Activated naive CD4-positive, alpha-beta T cell treated with anti-CD3 and anti-CD28 coated beads, Interleukin-2, amount 50 U/mL, for 24 hours (primary cell): ENCODE data around the gene CILP2.
A peak's percentile ranks its signal among the peaks of the same experiment; 100 is the strongest.

ENCODE experiments used
- H3K27ac Mint-ChIP-seq: one replicate; pipeline ENCODE4 v1.8.0; 2021; ENCODE audit warnings: mild to moderate bottlenecking, mixed read lengths
- H3K27me3 Mint-ChIP-seq: one replicate; pipeline ENCODE4 v1.8.0; 2021; ENCODE audit warnings: mixed read lengths
- H3K36me3 Mint-ChIP-seq: one replicate; pipeline ENCODE4 v1.8.0; 2021; ENCODE audit warnings: mixed read lengths
- H3K4me1 Mint-ChIP-seq: one replicate; pipeline ENCODE4 v1.8.0; 2021; ENCODE audit warnings: mixed read lengths
- H3K4me3 Mint-ChIP-seq: one replicate; pipeline ENCODE4 v1.8.0; 2021; ENCODE audit warnings: mild to moderate bottlenecking, mixed read lengths
- H3K9me3 Mint-ChIP-seq: one replicate; pipeline ENCODE4 v1.8.0; 2021; ENCODE audit warnings: mixed read lengths

The CILP2 gene

DNA sequence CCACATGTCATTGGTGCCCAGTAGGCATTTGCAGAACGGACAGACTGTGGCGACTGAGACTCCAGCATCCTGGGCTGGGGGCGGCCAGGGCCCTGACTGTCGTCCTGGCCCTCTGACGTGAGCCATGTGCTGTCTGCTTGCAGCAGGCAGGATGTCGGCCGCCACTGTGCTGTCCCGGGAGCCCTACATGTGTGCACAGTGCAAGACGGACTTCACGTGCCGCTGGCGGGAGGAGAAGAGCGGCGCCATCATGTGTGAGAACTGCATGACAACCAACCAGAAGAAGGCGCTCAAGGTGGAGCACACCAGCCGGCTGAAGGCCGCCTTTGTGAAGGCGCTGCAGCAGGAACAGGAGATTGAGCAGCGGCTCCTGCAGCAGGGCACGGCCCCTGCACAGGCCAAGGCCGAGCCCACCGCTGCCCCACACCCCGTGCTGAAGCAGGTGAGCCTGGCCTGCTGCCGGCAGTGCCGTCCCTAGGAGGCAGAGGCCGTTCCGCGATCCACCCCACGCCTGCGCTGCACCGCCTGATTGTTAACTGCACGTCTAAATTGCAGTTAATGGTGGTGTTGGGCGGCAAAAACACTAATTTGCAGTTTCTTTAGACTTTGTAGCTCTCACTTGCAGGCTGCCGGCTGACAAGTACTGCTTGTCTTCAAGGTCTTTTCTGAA lies 37.0 kb upstream of the CILP2 start:
- no peaks in the 10 kb centered on the region for H3K9me3 Mint-ChIP-seq
- H3K27me3 Mint-ChIP-seq = no peaks in the 10 kb centered on the region
- H3K4me1 Mint-ChIP-seq = no peaks in the 10 kb centered on the region
- no peak overlapping the region for H3K4me3 Mint-ChIP-seq
- no peak overlapping the region for H3K27ac Mint-ChIP-seq
- peaks cover 2% of the 10 kb centered on the region for H3K36me3 Mint-ChIP-seq

DNA sequence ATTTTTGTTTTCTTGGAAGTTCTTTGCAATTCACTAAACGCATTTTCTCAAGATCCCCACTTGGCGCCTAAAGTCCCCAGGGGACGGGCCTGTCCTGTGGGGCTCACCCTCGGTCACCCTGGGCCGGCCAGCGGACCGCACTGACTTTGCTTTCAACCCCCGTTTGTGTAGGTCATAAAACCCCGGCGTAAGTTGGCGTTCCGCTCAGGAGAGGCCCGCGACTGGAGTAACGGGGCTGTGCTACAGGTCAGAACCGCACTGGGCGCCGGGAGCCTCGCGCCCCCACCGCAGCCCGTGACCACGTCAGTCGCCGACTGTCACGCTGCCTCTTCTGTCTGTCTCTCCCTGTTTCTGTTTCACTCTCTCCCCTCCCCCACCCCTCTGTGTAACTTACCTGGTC lies 36.3 kb upstream of the CILP2 start:
- Mint-ChIP-seq H3K9me3 (no peaks in the 10 kb centered on the region), H3K27ac (no peak overlapping the region), H3K4me3 (no peak overlapping the region), H3K4me1 (no peaks in the 10 kb centered on the region), H3K27me3 (no peaks in the 10 kb centered on the region), H3K36me3 (peaks cover 6% of the 10 kb centered on the region)

DNA sequence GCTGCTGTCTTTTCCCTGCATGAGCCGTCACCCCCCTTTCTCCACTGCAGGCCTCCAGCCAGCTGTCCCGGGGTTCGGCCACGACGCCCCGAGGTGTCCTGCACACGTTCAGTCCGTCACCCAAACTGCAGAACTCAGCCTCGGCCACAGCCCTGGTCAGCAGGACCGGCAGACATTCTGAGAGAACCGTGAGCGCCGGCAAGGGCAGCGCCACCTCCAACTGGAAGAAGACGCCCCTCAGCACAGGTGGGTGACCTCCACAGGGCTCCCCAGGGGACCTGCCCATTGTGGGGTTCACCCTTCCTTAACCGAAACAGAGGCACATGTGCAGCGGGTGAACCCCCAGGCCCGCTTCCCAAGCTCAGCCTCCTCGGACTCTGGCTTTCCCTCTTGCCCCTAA lies 35.8 kb upstream of the CILP2 start:
- no peaks in the 10 kb centered on the region for H3K27me3 Mint-ChIP-seq
- no peaks in the 10 kb centered on the region for H3K4me1 Mint-ChIP-seq
- H3K27ac Mint-ChIP-seq = no peak overlapping the region
- peaks cover 6% of the 10 kb centered on the region for H3K36me3 Mint-ChIP-seq
- H3K4me3 Mint-ChIP-seq = no peak overlapping the region
- H3K9me3 Mint-ChIP-seq = no peaks in the 10 kb centered on the region

DNA sequence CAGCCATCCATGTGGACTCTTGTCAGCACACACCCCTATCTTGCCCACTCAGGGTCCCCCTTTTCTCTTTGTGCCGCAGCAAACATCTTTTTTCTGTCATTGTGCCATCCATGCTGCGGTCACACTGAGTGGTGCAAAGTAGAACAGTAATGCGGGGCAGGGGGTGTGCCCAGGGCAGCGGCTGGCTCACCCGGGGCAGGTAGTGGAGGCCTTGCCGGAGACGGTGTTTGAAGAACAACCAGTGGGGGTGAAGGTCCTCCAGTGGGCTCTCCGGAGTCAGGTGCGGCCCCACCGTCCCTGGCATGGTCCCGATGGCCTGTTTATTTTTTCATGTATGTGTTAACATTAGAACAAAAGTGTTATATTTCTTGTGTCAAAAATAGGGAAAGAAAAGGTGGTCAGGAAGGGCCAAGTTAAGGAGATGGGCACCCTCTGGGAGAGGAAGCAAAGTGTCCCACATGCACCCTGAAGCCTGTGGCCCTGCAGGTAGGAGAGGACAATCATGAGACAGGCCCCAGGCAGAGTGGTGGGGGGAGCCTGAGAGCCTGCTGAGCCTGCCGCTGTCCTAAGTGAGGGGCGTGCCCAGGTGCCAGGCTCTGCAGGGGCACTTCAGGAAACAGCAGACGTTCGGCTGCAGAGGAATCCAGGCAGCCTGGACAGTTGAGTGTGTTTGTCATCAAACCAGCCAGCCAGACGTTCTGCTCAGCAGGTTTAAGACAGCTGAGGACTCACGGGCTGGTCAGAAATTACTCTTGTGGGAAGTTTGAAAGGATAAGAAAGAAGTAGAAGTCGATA lies 35.1 kb upstream of the CILP2 start:
- H3K27ac Mint-ChIP-seq = no peak overlapping the region
- H3K4me3 Mint-ChIP-seq = no peak overlapping the region
- no peaks in the 10 kb centered on the region for H3K27me3 Mint-ChIP-seq
- no peaks in the 10 kb centered on the region for H3K4me1 Mint-ChIP-seq
- peaks cover 6% of the 10 kb centered on the region for H3K36me3 Mint-ChIP-seq
- no peaks in the 10 kb centered on the region for H3K9me3 Mint-ChIP-seq

DNA sequence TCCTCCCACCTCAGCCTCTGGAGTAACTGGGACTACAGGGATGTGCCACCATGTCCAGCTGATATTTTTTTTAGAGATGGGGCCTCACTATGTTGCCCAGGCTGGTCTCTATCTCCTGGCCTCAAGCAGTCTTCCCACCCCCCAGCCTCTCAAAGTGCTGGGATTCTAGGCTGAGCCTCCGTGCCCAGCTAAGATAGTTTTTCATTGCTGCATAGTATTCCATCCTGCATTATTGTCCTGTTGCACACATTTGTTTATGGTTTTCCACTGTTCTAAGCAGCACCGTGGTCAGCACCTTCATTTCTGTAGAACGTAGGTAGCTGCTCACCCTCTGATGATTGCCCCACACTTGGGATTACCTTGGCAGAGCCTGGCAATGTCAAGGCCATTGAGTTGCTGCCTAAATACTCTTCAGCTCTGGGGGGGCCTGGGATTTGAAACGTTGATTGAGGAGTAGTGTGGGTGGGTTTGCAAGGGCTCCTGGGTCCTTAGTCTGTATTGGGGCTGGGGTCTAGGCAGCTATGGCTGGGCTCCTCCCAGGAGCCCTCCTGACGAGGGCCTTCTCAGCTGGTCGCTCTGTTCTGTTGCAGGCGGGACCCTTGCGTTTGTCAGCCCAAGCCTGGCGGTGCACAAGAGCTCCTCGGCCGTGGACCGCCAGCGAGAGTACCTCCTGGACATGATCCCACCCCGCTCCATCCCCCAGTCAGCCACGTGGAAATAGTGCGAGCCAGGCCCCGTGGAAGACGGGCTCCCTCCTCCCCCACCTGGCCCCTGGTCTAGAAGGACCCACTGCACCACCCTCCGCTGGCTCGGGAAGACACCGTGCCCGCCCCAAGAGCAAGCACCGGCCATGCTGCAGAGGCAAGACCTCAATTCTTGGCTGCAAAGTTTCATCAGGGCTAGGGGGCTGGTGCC lies 33.1 kb upstream of the CILP2 start:
- H3K27me3 Mint-ChIP-seq = no peaks in the 10 kb centered on the region
- peaks cover 6% of the 10 kb centered on the region for H3K36me3 Mint-ChIP-seq
- H3K4me1 Mint-ChIP-seq = no peaks in the 10 kb centered on the region
- no peak overlapping the region for H3K4me3 Mint-ChIP-seq
- no peak overlapping the region for H3K27ac Mint-ChIP-seq
- H3K9me3 Mint-ChIP-seq = no peaks in the 10 kb centered on the region

DNA sequence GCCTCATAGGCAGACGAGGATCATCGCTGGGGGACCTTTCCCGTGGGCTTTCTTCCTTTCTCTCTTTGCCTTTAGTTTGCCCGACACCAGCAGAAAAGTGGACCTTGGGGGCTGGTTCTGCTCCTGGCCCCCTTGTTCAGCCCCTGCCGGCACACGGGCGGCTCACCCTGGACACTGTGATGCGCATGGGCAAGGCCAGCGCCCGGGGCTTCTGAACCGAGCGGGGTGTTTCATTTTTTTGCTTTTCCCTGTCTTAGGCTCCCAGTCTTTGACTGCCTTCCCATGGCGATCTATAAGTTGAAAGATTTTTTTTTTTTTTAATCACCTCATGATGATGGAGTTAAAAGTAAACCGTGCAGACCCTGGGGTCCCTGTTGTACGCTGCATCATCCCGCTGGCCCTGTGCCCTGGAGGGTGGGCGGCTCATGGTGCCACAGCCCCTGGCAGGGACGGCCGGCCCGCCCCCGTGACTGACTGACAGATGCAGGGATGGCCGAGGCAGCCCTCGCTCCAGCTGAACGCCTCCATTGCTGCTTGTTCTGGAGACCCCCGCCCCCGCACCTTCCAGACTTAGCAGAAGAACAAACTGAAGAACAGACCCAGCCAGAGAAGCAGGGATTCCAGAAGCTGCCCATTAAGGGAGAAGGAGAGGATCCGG lies 32.3 kb upstream of the CILP2 start:
- Mint-ChIP-seq H3K27me3 (no peaks in the 10 kb centered on the region), H3K4me1 (no peaks in the 10 kb centered on the region), H3K9me3 (no peaks in the 10 kb centered on the region), H3K4me3 (no peak overlapping the region), H3K27ac (no peak overlapping the region), H3K36me3 (peaks cover 6% of the 10 kb centered on the region)

DNA sequence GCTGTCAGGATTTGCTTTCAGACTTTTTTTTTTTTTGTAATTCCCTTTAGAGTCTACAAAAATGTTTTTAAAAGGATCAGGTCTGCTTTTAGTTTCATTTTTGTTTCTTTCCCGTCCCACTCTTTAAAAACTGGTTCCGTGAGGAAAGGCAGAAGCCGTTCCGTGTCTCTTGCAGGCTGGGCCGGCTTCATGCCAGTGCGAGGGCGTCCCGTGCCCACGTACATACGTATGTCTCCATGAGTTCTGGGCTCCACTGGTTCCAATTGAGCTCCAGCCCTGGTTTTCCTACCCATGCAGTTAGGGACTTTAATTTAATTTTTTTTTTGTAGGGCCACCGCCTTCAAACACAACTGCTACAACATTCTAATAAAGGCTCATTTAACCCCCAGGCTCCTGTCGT lies 31.5 kb upstream of the CILP2 start:
- H3K36me3 Mint-ChIP-seq = peaks cover 6% of the 10 kb centered on the region
- no peaks in the 10 kb centered on the region for H3K9me3 Mint-ChIP-seq
- no peak overlapping the region for H3K27ac Mint-ChIP-seq
- no peaks in the 10 kb centered on the region for H3K4me1 Mint-ChIP-seq
- no peaks in the 10 kb centered on the region for H3K27me3 Mint-ChIP-seq
- no peak overlapping the region for H3K4me3 Mint-ChIP-seq

DNA sequence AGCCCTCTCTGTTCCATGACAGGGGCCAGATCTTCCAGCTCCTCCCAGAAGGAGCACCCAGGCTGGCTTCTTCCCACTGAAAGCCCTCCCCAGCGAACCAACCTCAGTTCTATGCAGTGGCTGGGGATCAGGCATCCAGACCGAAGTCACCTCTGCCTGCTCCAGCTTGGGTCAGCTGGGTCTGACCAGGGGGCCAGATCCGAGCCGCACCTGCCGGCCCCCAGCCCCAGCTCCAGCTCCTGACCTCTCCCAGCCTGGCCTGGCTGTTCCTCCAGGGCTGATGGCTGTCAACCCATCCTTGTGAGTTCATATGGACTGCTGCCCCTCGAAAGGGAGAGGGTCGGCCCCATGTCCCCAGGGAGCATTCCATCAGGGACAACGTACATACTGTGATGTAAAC lies 30.7 kb upstream of the CILP2 start:
- H3K9me3 Mint-ChIP-seq = no peaks in the 10 kb centered on the region
- H3K4me1 Mint-ChIP-seq = no peaks in the 10 kb centered on the region
- H3K27ac Mint-ChIP-seq = no peak overlapping the region
- H3K36me3 Mint-ChIP-seq = peaks cover 5% of the 10 kb centered on the region
- no peaks in the 10 kb centered on the region for H3K27me3 Mint-ChIP-seq
- no peak overlapping the region for H3K4me3 Mint-ChIP-seq

DNA sequence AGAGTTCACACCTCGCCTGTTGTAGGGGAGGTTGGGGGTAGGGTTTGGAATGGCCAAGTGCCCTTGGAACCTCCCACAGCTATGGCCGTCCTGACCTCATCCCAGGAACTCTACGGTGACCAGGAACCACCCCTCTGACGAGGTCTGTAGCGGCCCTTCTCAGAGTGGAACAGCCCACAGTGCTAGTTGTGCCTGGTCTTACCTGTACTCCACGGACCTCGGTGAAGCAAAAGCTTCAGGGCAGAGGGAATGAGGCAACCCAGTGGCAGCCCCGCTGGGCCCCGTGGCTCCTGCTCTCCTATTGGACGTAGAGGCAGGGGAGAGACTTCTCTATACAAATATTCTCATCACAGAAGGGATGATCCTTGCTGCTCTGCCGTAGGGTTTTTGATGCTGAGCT lies 29.8 kb upstream of the CILP2 start:
- Mint-ChIP-seq H3K36me3 (peaks cover 5% of the 10 kb centered on the region), H3K9me3 (no peaks in the 10 kb centered on the region), H3K4me3 (no peak overlapping the region), H3K27ac (no peak overlapping the region), H3K27me3 (no peaks in the 10 kb centered on the region), H3K4me1 (no peaks in the 10 kb centered on the region)

DNA sequence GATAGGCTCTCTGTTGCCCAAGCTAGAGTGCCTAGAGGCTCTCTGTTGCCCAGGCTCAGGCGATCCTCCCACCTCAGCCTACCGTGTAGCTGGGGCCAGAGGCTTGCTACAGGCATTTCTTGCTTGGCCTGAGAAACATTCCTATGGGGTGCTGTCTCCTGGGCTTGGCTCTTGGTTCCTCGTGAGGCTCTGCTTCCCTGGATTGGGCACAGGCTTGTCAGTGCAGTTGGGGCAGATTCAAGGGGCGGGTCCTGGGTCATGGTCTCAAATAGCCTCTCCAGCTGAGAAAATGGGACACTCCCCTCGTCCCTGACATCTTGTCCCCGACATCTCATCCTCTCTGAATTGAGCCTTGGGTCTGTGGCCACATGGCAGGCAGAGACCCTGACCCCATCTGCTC lies 27.6 kb upstream of the CILP2 start:
- Mint-ChIP-seq H3K4me3 (no peak overlapping the region), H3K27ac (peak overlapping the region; percentile 70), H3K9me3 (no peaks in the 10 kb centered on the region), H3K36me3 (peaks cover 5% of the 10 kb centered on the region), H3K27me3 (no peaks in the 10 kb centered on the region), H3K4me1 (no peaks in the 10 kb centered on the region)

DNA sequence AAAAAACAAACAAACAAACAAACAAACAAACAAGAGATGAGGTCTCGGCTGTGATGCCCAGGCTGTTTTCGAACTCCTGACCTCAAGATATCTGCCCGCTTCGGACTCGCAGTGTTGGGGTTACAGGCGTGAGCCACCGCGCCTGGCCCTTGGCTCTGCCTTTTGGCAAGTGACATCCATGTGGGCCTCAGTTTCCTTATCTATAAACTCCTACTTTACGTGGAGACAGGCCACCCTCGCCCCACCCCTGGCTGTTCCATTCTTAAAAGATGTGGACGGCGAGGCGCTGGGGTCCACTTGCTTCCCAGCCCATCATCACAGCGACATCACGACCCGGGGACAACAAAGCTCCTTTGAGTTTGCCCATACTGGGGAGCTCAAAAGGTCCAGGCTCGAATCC lies 24.4 kb upstream of the CILP2 start:
- Mint-ChIP-seq H3K36me3 (no peaks in the 10 kb centered on the region), H3K27me3 (no peaks in the 10 kb centered on the region), H3K4me3 (no peak overlapping the region), H3K9me3 (no peaks in the 10 kb centered on the region), H3K4me1 (peaks cover 11% of the 10 kb centered on the region), H3K27ac (no peak overlapping the region)

DNA sequence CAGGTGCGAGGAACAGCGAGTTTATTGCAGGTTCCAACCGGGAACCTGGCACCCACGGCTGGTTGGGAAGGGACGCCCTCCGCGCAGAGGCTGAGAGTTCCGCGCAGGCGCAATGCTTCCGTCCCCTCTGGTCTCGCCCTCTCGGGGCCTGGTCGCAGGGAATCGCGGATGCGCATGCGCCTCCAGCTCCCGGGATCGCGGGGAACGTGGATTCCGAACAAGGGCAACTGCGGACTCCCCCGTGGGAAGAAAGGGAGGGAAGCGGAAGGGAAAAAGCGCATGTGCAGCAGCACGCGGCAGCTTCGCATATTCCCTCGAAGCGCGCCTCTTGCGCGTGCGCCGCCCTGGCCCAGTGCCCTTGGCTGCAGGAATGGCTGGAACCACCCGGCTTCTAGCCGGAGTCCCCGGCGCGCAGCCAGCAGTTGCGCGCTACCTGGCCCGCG lies 23.8 kb upstream of the CILP2 start:
- Mint-ChIP-seq H3K27me3 (no peaks in the 10 kb centered on the region), H3K27ac (no peak overlapping the region)

DNA sequence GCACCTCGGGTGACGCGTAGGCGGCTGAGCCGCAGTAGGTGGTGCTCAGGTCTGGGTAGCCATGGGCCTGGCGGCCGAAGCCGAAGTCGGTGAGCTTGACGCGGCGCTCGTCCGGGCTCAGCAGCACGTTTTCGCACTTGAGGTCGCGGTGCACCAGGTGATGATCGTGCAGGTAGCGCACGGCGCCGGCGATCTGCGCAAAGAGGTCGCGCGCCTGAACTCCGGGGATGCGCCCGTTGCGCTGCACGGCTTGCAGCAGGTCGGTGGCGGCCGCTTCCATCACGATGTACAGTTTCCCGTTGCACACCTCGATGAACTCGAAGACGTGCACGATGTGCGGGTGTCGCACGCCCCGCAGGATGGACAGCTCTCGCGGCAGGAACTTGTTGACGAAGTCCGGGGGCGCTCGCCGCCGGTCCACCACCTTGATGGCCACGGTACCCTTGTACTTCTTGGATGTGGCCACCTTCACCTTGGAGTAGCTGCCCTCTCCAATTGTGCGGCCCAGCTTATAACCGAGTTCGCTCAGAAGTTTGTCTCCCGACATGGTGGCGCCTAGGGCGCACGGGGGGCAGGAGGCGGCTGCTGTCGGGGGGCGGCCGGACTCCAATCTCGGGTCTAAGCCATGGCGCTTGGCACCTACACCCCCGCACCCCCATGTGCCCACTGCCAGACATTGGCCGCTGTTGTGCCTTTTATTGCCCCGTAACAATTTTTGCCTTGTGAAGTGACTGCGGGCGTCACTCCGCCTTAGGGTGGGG lies 23.0 kb upstream of the CILP2 start, which contains the start of gene TSSK6:
Gene TSSK6, minus strand, starts transcription at position 668 of the 761 bp plus-strand sequence. Its CDS starts 121 bp downstream, at position 547.
- H3K4me3 Mint-ChIP-seq = peak within 1 kb of the TSS; percentile 91
- H3K27ac Mint-ChIP-seq = peak within 1 kb of the TSS; percentile 93
- no peaks in the 10 kb centered on the region for H3K27me3 Mint-ChIP-seq
- H3K4me1 Mint-ChIP-seq = peaks cover 22% of the 10 kb centered on the region
- H3K36me3 Mint-ChIP-seq = peaks cover 5% of the 10 kb centered on the region
- H3K9me3 Mint-ChIP-seq = no peaks in the 10 kb centered on the region

More for the DNA sequence above, 23.8 kb upstream of the CILP2 start:
- peaks cover 13% of the 10 kb centered on the region for H3K4me1 Mint-ChIP-seq
- H3K36me3 Mint-ChIP-seq = peaks cover 2% of the 10 kb centered on the region
- H3K9me3 Mint-ChIP-seq = no peaks in the 10 kb centered on the region
- peak overlapping the region; percentile 44 for H3K4me3 Mint-ChIP-seq

DNA sequence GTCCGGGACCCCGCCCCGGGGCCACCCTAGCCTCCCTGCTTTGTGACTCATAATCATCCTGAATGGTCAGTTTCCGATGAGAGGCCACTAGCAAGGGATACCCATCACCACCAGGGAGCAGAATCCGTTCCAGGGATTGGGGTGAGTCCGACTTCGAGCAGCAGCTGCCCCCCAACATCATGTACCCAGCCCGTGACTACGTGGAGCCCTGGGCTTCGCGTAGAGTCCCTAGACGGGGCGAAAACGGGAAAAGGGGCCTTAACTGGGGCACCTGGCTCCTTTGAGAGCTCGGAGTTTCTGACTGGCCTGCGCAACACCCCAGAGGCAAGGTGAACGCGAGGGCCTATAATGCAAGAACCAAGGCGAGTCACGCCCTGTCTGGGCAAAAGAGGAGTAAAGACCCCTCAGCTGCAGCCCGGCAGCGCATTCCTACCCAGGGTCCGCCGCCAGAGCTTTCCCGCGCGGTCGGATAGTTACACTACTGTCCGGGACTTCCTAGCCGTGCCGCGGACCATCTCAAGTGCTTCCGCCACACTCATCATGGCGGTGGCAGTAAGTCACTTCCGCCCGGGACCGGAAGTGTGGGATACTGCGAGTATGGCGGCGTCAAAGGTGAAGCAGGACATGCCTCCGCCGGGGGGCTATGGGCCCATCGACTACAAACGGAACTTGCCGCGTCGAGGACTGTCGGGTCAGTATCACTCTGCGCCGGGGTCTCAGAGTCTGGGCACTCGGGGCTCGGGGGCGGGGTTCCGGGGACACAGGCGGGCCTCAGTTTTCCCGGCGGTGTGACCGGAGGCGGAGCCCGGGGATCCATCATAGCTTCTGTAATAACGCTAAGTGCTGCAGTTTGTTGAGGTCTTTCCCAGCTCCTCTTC lies 22.2 kb upstream of the CILP2 start, which contains the start of gene NDUFA13:
Gene NDUFA13, plus strand, starts transcription at position 584 of the 878 bp plus-strand sequence. Its CDS starts 14 bp downstream, at position 598.
- Mint-ChIP-seq H3K4me1 (peaks cover 29% of the 10 kb centered on the region), H3K27ac (peak within 1 kb of the TSS; percentile 93), H3K4me3 (peak within 1 kb of the TSS; percentile 91), H3K27me3 (no peaks in the 10 kb centered on the region), H3K36me3 (peaks cover 10% of the 10 kb centered on the region), H3K9me3 (no peaks in the 10 kb centered on the region)
